ENCODE results near the gene APBB2.

Gene APBB2

GRCh38 chr4:40954088-40954668, 260.2 kb downstream of the APBB2 start:
- 90% methylated on average over 8 of the region's 8 CpGs for WGBS, 2 experiments
- Histone ChIP-seq H3K27ac (ENCODE audit: insufficient read depth, low read depth, low read length, poor library complexity, severe bottlenecking) (no peak overlapping the region), H3K4me1 (ENCODE audit: control insufficient read depth, insufficient read depth, low read length) (peaks cover 8% of the 10 kb centered on the region), H3K27me3 (ENCODE audit: control insufficient read depth, insufficient read depth, low read length, poor library complexity, severe bottlenecking) (no peaks in the 10 kb centered on the region), H3K4me3 (ENCODE audit: insufficient read depth, low read depth, low read length) (no peak overlapping the region), H3K9me3 (ENCODE audit: control insufficient read depth, low read length) (no peaks in the 10 kb centered on the region), H3K36me3 (ENCODE audit: control insufficient read depth, insufficient read depth, low read length) (no peaks in the 10 kb centered on the region)

GRCh38 chr4:40953283-40954087, 260.9 kb downstream of the APBB2 start:
- Histone ChIP-seq H3K9me3 (ENCODE audit: control insufficient read depth, low read length) (no peaks in the 10 kb centered on the region), H3K27me3 (ENCODE audit: control insufficient read depth, insufficient read depth, low read length, poor library complexity, severe bottlenecking) (no peaks in the 10 kb centered on the region), H3K27ac (ENCODE audit: insufficient read depth, low read depth, low read length, poor library complexity, severe bottlenecking) (peak overlapping the region; percentile 46), H3K36me3 (ENCODE audit: control insufficient read depth, insufficient read depth, low read length) (no peaks in the 10 kb centered on the region), H3K4me1 (ENCODE audit: control insufficient read depth, insufficient read depth, low read length) (peaks cover 8% of the 10 kb centered on the region), H3K4me3 (ENCODE audit: insufficient read depth, low read depth, low read length) (no peak overlapping the region)
- WGBS, 2 experiments = 71 to 80% methylated on average over 12 of the region's 12 CpGs

- Histone ChIP-seq H3K4me1 (ENCODE audit: control insufficient read depth, insufficient read depth, low read length) (peaks cover 8% of the 10 kb centered on the region), H3K27ac (ENCODE audit: insufficient read depth, low read depth, low read length, poor library complexity, severe bottlenecking) (no peak overlapping the region), H3K36me3 (ENCODE audit: control insufficient read depth, insufficient read depth, low read length) (no peaks in the 10 kb centered on the region), H3K27me3 (ENCODE audit: control insufficient read depth, insufficient read depth, low read length, poor library complexity, severe bottlenecking) (no peaks in the 10 kb centered on the region), H3K9me3 (ENCODE audit: control insufficient read depth, low read length) (no peaks in the 10 kb centered on the region), H3K4me3 (ENCODE audit: insufficient read depth, low read depth, low read length) (no peak overlapping the region)
- 91 to 95% methylated on average over 7 of the region's 7 CpGs for WGBS, 2 experiments
Observed at GRCh38 chr4:40952672-40953071, 261.7 kb downstream of the APBB2 start.

- no peak overlapping the region for H3K27ac ChIP-seq (ENCODE audit: insufficient read depth, low read depth, low read length, poor library complexity, severe bottlenecking)
- peaks cover 8% of the 10 kb centered on the region for H3K4me1 ChIP-seq (ENCODE audit: control insufficient read depth, insufficient read depth, low read length)
- no peaks in the 10 kb centered on the region for H3K9me3 ChIP-seq (ENCODE audit: control insufficient read depth, low read length)
- no peak overlapping the region for H3K4me3 ChIP-seq (ENCODE audit: insufficient read depth, low read depth, low read length)
- no peaks in the 10 kb centered on the region for H3K27me3 ChIP-seq (ENCODE audit: control insufficient read depth, insufficient read depth, low read length, poor library complexity, severe bottlenecking)
- no peaks in the 10 kb centered on the region for H3K36me3 ChIP-seq (ENCODE audit: control insufficient read depth, insufficient read depth, low read length)
- WGBS, 2 experiments = 91 to 100% methylated on average over 4 of the region's 4 CpGs
Observed at GRCh38 chr4:40952217-40952616, 262.1 kb downstream of the APBB2 start.

DNA sequence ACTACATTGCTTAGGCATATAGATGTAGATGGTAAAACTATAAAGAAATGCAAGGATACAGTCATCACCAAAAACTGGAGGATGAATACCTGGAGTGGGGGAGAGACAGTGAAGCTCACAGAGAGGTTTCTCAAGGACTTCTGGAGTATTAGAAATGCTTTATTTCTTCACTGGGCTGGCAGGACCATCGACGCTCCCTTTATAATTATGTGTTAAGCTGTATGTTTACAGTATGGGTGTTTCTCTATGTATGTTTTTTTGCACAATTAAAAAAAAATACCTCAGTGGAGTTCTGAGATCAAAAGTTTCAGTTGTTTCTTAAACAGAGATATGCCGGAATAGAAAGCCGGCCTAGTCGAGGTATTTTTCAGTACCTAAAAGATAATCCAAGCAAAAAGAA, 263.3 kb downstream of the APBB2 start:
- no peak overlapping the region for H3K27ac ChIP-seq (ENCODE audit: insufficient read depth, low read depth, low read length, poor library complexity, severe bottlenecking)
- no peaks in the 10 kb centered on the region for H3K9me3 ChIP-seq (ENCODE audit: control insufficient read depth, low read length)
- H3K36me3 ChIP-seq (ENCODE audit: control insufficient read depth, insufficient read depth, low read length) = no peaks in the 10 kb centered on the region
- peaks cover 8% of the 10 kb centered on the region for H3K4me1 ChIP-seq (ENCODE audit: control insufficient read depth, insufficient read depth, low read length)
- 97% methylated on average over 3 to 5 of the region's 5 CpGs for WGBS, 2 experiments
- no peaks in the 10 kb centered on the region for H3K27me3 ChIP-seq (ENCODE audit: control insufficient read depth, insufficient read depth, low read length, poor library complexity, severe bottlenecking)
- H3K4me3 ChIP-seq (ENCODE audit: insufficient read depth, low read depth, low read length) = no peak overlapping the region

DNA sequence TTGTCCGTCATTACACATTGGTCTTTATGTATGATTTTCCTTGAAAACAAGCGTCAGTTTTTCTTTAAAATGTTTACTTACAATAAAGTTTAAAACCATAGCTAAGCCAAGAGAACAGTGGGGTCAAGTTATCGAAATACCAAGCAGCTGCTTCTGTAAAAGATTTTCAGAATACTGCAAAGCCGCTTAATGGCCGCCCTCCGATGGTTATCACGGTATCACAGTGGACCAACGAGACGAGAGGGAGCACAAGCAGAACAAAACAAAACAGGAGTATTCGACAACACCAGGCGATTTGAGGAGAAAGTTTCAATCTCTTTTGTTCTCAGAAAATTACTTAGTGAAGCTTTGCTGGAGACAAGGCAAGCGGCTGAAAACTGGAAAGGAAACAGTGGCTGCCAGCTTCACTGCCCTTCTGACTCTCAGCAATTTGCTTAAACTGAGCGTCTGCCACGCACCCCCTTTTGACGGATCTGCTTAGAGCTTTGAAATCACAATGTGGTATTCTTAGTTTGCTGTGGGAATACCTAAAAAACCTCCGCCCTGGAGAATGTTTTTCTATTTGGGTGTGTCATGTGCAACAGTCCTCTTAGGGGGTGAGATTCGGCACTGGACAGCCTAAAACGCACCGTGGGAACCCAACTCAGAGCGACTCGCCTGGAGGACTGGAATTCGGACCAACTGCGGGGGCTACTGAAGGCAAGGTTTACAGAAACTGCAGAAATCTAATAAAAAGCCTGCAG, 264.8 kb downstream of the APBB2 start:
- Histone ChIP-seq H3K27ac (ENCODE audit: insufficient read depth, low read depth, low read length, poor library complexity, severe bottlenecking) (no peak overlapping the region), H3K4me3 (ENCODE audit: insufficient read depth, low read depth, low read length) (no peak overlapping the region), H3K9me3 (ENCODE audit: control insufficient read depth, low read length) (no peaks in the 10 kb centered on the region), H3K27me3 (ENCODE audit: control insufficient read depth, insufficient read depth, low read length, poor library complexity, severe bottlenecking) (no peaks in the 10 kb centered on the region), H3K4me1 (ENCODE audit: control insufficient read depth, insufficient read depth, low read length) (peaks cover 8% of the 10 kb centered on the region), H3K36me3 (ENCODE audit: control insufficient read depth, insufficient read depth, low read length) (no peaks in the 10 kb centered on the region)
- WGBS, 2 experiments = 88 to 89% methylated on average over 23 of the region's 23 CpGs

DNA sequence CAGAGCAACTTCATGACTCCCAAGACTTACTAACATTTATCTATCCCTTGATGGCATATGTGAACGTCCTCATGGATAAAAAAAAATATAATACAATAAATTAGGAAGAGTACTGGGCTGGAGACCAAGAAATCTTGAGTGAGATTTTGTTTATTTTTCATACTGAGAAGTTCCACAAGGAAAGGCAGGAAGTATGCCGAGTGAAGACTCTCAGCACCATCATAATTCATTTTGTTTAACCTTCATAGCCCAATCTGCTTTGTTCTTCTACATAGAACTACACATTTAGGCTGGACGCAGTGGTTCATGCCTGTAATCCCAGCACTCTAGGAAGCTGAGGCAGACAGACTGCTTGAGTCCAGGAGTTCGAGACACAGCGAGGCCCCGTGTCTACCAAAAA, 266.3 kb downstream of the APBB2 start:
- Histone ChIP-seq H3K9me3 (ENCODE audit: control insufficient read depth, low read length) (no peaks in the 10 kb centered on the region), H3K27me3 (ENCODE audit: control insufficient read depth, insufficient read depth, low read length, poor library complexity, severe bottlenecking) (no peaks in the 10 kb centered on the region), H3K27ac (ENCODE audit: insufficient read depth, low read depth, low read length, poor library complexity, severe bottlenecking) (no peak overlapping the region), H3K36me3 (ENCODE audit: control insufficient read depth, insufficient read depth, low read length) (no peaks in the 10 kb centered on the region), H3K4me1 (ENCODE audit: control insufficient read depth, insufficient read depth, low read length) (peaks cover 3% of the 10 kb centered on the region), H3K4me3 (ENCODE audit: insufficient read depth, low read depth, low read length) (no peak overlapping the region)
- 90 to 93% methylated on average over 6 of the region's 6 CpGs for WGBS, 2 experiments

DNA sequence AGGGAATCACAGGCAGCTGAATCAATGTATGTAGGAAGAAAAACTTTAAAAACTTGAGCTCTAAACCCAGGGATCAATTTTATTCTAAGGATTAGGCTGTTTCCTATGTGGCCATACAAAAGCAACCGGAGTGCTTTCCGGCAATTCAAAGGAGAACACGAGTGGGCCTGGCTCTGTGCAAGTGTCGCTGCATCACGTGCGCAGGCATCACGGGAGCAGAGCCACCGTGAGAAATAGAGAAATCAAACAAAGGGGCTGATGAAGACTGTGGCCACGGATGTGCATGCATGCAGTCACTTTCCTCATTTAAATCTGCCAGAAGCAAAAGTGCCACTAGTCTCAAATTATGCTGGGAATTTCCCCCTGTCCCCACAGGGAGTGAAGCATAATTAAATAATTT, 267.7 kb downstream of the APBB2 start:
- Histone ChIP-seq H3K27ac (ENCODE audit: insufficient read depth, low read depth, low read length, poor library complexity, severe bottlenecking) (no peak overlapping the region), H3K9me3 (ENCODE audit: control insufficient read depth, low read length) (no peaks in the 10 kb centered on the region), H3K4me3 (ENCODE audit: insufficient read depth, low read depth, low read length) (no peak overlapping the region), H3K36me3 (ENCODE audit: control insufficient read depth, insufficient read depth, low read length) (no peaks in the 10 kb centered on the region), H3K27me3 (ENCODE audit: control insufficient read depth, insufficient read depth, low read length, poor library complexity, severe bottlenecking) (no peaks in the 10 kb centered on the region), H3K4me1 (ENCODE audit: control insufficient read depth, insufficient read depth, low read length) (peaks cover 7% of the 10 kb centered on the region)
- 95 to 96% methylated on average over 9 of the region's 9 CpGs for WGBS, 2 experiments

GRCh38 chr4:40940756-40941155, 273.6 kb downstream of the APBB2 start:
- peaks cover 8% of the 10 kb centered on the region for H3K4me1 ChIP-seq (ENCODE audit: control insufficient read depth, insufficient read depth, low read length)
- no peaks in the 10 kb centered on the region for H3K9me3 ChIP-seq (ENCODE audit: control insufficient read depth, low read length)
- no peak overlapping the region for H3K4me3 ChIP-seq (ENCODE audit: insufficient read depth, low read depth, low read length)
- no peak overlapping the region for H3K27ac ChIP-seq (ENCODE audit: insufficient read depth, low read depth, low read length, poor library complexity, severe bottlenecking)
- WGBS, 2 experiments = 95 to 98% methylated on average over 5 of the region's 5 CpGs
- no peaks in the 10 kb centered on the region for H3K36me3 ChIP-seq (ENCODE audit: control insufficient read depth, insufficient read depth, low read length)
- H3K27me3 ChIP-seq (ENCODE audit: control insufficient read depth, insufficient read depth, low read length, poor library complexity, severe bottlenecking) = no peaks in the 10 kb centered on the region

DNA sequence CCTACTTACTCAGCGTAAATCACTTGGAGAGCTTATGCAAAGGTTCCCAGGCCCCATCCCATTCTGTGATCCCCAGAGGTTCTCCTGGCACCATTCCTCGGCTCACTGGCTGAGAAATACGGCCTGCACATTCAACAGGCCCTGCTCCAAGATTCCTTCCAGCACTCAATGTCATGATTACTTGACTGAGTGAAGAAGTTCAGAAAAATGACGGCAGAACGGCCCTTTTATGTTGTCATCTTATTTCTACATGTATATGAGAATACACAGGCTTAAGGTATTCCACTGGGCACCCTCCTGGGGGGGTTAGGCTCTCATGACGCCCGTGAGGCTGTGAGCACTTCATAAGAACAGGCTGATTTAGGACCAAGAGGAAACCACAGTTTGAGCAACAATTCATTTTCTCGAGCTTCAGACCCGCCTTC, 274.0 kb downstream of the APBB2 start:
- H3K4me3 ChIP-seq (ENCODE audit: insufficient read depth, low read depth, low read length) = no peak overlapping the region
- H3K27me3 ChIP-seq (ENCODE audit: control insufficient read depth, insufficient read depth, low read length, poor library complexity, severe bottlenecking) = no peaks in the 10 kb centered on the region
- H3K4me1 ChIP-seq (ENCODE audit: control insufficient read depth, insufficient read depth, low read length) = peaks cover 12% of the 10 kb centered on the region
- 85 to 94% methylated on average over 9 of the region's 9 CpGs for WGBS, 2 experiments
- no peaks in the 10 kb centered on the region for H3K36me3 ChIP-seq (ENCODE audit: control insufficient read depth, insufficient read depth, low read length)
- no peaks in the 10 kb centered on the region for H3K9me3 ChIP-seq (ENCODE audit: control insufficient read depth, low read length)
- H3K27ac ChIP-seq (ENCODE audit: insufficient read depth, low read depth, low read length, poor library complexity, severe bottlenecking) = no peak overlapping the region
